GM18505 (cell line): ENCODE data around the gene ADAP1.
"Not testable (repeated sequence)": the region's sequence is repeated elsewhere in the genome, so short reads cannot be mapped to it uniquely, and the experiment has no call there.

ENCODE experiments used
- ATAC-seq: cut with Tn5 transposase; IDR thresholded peaks from one replicate; pipeline ENCODE4 v1.9.1; 2021; ENCODE audit not compliant: unreplicated experiment
- POLR2A ChIP-seq: IDR thresholded peaks from 4 replicates; pipeline ENCODE4 v1.6.1; 2011; ENCODE audit warnings: borderline replicate concordance; ENCODE audit not compliant: insufficient read depth, insufficient read length; ENCODE audit errors: extremely low read depth

ADAP1 gene

GRCh38 chr7:954330-955238 lies at the start of gene ADAP1:
ADAP1 (minus strand) TSS chr7:954680; CDS start chr7:954477, 203 bp downstream.
- no peak for TF ChIP-seq POLR2A
- ATAC-seq: peak; percentile 55

DNA sequence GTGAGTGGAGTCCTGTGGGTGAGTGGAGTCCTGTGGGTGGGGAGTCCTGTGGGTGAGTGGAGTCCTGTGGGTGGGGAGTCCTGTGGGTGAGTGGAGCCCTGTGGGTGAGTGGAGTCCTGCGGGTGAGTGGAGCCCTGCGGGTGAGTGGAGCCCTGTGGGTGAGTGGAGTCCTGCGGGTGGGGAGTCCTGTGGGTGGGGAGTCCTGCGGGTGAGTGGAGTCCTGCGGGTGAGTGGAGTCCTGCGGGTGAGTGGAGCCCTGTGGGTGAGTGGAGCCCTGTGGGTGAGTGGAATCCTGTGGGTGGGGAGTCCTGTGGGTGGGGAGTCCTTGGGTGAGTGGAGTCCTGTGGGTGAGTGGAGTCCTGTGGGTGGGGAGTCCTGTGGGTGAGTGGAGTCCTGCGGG lies 48.0 kb upstream of the ADAP1 start:
- ATAC-seq: not testable (repeated sequence)

GRCh38 chr7:1002026-1002425 lies 47.5 kb upstream of the ADAP1 start:
- ATAC-seq: not testable (repeated sequence)

GRCh38 chr7:1001069-1001770 lies 46.7 kb upstream of the ADAP1 start:
- ATAC-seq: not testable (repeated sequence)

DNA sequence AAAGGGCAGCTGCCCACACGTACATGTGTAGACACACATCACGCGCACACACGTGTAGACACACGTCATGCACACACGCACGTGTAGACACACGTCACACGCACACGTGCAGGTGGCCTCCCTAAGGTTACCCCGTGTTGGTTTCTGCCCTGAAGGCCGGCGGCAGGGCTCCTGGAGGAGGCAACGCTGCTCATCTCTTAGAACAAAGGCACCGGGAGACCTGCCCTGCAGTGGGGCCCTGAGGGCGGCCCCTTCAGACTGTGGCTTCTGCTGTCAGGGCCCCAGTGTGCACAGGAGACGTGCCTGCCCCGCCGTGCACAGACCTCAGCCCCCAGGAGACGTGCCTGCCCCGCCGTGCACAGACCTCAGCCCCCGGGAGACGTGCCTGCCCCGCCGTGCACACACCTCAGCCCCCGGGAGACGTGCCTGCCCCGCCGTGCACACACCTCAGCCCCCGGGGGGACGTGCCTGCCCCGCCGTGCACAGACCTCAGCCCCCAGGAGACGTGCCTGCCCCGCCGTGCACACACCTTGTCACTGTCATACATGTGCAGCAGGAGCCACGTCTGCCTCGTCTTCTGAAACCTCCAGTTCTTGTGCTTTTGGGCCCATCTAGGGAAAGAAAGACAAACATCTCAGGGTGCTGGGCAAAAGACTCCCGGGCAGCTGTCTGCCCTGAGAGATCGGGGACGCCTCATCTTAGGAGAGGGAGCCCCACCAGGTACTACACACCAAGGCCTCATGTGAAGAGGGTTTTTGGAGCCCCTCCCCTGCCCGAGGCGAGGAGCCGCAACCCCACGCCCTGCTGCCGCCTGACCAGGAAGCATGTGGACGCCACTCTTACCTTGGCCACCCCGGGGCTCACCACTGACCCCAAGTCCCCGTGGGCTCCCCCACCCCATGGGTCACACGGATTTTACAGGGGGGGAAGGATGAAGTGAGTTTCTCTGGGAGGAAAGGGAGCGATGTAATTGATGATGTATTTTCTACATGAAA lies 45.8 kb upstream of the ADAP1 start:
- no peak for TF ChIP-seq POLR2A
- ATAC-seq: no peak

GRCh38 chr7:999149-999879 lies 44.8 kb upstream of the ADAP1 start:
- no peak for ATAC-seq
- TF ChIP-seq POLR2A: no peak

GRCh38 chr7:997404-998395 lies 43.2 kb upstream of the ADAP1 start:
- no peak for ATAC-seq
- TF ChIP-seq POLR2A: no peak

DNA sequence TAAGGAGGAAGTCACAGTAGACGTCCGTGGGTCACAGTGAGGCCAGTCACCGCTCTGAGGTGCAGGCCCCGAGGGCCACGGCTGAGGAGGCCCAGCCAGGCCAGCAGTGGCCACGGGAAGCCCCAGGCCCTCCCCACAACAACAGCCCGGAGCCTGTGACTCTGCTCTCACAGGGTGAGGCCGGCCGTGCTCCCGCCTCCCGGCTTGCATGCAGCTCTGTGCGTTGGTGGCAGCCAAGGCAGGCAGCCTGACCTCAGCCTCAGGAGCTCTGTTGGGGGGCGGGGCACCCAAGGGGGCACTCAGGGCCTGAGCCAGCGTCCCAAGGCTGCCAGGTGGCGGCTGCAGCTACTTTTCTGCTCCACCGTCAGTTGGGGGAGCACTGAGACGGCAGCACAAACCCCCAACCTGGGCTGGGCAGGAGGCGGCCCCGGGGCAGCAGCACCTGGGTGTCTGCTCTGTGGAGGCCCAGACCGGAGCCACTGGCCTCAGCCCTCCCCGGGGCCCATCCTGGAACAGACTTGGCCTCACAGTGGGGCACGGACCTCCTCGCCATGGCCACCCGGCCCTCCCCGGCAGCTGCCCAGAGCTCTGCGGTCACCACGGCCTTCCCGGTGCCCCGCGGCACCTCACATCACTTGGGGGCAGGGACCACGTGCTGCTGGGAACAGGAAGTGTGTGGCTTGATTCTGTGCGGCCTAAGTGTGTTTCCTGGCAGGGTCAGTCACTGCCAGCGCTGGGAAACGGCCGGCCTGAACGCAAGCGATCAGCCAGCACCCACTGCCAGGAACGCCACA lies 41.8 kb upstream of the ADAP1 start:
- TF ChIP-seq POLR2A: no peak
- no peak for ATAC-seq

- no peak for ATAC-seq
- no peak for TF ChIP-seq POLR2A
Measured at GRCh38 chr7:995571-995970, 41.1 kb upstream of the ADAP1 start.

GRCh38 chr7:994592-995308 lies 40.3 kb upstream of the ADAP1 start:
- no peak for TF ChIP-seq POLR2A

DNA sequence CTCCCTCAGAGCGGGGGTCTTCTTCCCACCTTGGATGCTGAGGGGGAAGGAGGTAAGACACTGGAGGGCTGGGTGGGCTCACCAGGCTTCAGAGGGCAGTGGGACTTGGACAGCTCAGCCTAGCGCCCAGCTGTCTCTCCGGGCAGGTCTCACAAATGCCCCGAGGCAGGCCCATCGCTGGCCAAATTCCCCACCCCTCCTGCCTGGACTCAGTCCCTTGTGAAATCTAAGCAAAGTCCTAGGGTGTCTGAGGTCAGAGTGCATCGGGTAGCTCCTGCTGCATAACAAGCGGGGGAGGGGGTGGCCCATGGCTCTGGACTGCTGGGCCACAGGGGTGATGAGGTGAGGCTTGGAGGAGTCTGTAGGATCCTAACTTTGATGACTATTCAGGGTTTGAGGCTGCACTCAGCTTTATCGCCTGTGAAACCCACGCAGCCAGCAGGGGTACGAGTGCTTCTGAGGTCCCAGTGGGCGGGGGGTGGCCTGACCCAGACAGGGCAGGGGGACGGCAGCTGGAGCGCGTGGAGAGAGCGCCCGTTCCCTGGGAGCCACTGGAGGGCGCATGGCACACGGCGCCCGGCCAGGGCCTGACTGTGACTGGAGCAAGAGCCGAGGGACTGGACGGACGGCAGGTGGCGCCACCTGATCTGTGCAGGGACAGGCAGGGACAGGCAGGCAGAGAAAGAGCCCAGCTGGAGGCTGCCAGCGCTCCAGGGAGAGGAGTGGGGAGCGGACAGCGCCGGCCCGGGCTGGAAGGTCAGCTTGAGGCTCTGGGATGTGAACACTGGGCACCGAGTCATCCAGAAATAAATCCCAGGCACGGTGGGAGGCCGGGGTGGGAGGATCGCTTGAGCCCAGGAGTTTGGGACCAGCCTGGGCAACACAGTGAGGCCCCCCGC lies 38.5 kb upstream of the ADAP1 start:
- TF ChIP-seq POLR2A: peak; percentile 29
- peak; percentile 77 for ATAC-seq

More at GRCh38 chr7:994592-995308, 40.3 kb upstream of the ADAP1 start:
- ATAC-seq: no peak
